Ascending aorta (tissue), 2 donors: Measurements from ENCODE around the gene TIRAP. TPM values are rescaled to one million over a fixed set of nuclear protein-coding genes. Genes with fewer than 3 reads are reported as not detected.

Source experiments
- DNase-seq, 2 donors: peaks; one replicate each; pipeline ENCODE4 v3.0.0-alpha.2; 2019; ENCODE audit warnings: low spot score in 2 of 2
- H3K27ac ChIP-seq, 2 donors: fragments of 200-600 bp; sonication (generic); one replicate each; pipeline ENCODE4 v1.5.1; 2016 to 2017; ENCODE audit warnings: mild to moderate bottlenecking in 1 of 2
- H3K27me3 ChIP-seq: fragments of 200-600 bp; sonication (generic); one replicate; pipeline ENCODE4 v1.5.1; 2017
- H3K36me3 ChIP-seq, 2 donors: fragments of 200-600 bp; sonication (generic); one replicate each; pipeline ENCODE4 v1.5.1; 2016
- H3K4me1 ChIP-seq, 2 donors: fragments of 200-600 bp; sonication (generic); one replicate each; pipeline ENCODE4 v1.5.1; 2016 to 2017; ENCODE audit warnings: mild to moderate bottlenecking in 1 of 2
- H3K4me3 ChIP-seq, 2 donors: fragments of 200-600 bp; sonication (generic); one replicate each; pipeline ENCODE4 v1.5.1; 2016 to 2017; ENCODE audit warnings: mild to moderate bottlenecking in 1 of 2
- H3K9me3 ChIP-seq, 2 donors: fragments of 200-600 bp; sonication (generic); one replicate each; pipeline ENCODE4 v1.5.1; 2016
- CTCF ChIP-seq, 3 experiments: fragments of 200-600 bp in 2 of 3; fragments of 450-650 bp in 1 of 3; sonication (generic) in 2 of 3; IDR thresholded peaks; one replicate each; pipeline ENCODE4 v1.5.1; 2016 to 2019; ENCODE audit warnings: antibody characterized with exemption in 3 of 3, mild to moderate bottlenecking in 1 of 3, moderate library complexity in 1 of 3
- intact Hi-C: fragments of 100-400 bp; cut with DNase I; formaldehyde crosslinking; loops from one replicate; pipeline ENCODE4 v1.15.1; 2023
- total RNA-seq: library from RNA; depleted of rRNA; stranded (reverse); fragments of >200 nt; gene quantifications from one replicate; pipeline ENCODE4 v1.1.0, GENCODE V29; 2016

Gene TIRAP
- total RNA-seq, 1 donor from 2014 or later: 8.7 TPM

DNA sequence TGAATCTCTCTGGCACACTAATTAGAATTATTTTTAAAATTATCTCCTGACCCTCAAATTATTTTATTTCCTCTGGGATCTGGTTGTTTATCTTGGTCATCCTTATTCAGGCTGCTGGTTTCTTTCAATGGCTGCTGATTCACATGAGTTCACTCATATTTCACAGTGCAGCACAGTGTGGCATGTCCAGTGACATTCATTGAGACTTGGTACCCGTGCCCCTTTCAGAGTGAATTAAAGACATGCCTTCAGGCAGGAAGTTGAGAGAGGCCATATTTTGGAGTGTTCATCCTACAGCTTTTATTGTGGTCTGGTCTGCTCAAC lies 34.5 kb downstream of the TIRAP start:
- Histone ChIP-seq H3K4me1 (peaks cover 5 to 11% of the 10 kb centered on the region in 2 donors), H3K27me3 (no peaks in the 10 kb centered on the region), H3K36me3 (peaks cover 0 to 2% of the 10 kb centered on the region in 2 donors), H3K27ac (peak overlapping the region; percentile 82 to 85), H3K9me3 (no peaks in the 10 kb centered on the region), H3K4me3 (peak overlapping the region in 1 of 2 donors; percentile 53)
- intact Hi-C loops: no loop called here
- no peak for TF ChIP-seq CTCF (IDR thresholded peaks at IDR 0.05)
- no peak for DNase-seq

GRCh38 chr11:126317756-126318573 lies 35.1 kb downstream of the TIRAP start:
- Histone ChIP-seq H3K4me1 (peaks cover 5 to 11% of the 10 kb centered on the region in 2 donors), H3K4me3 (peak overlapping the region; percentile 21 to 53), H3K27me3 (no peaks in the 10 kb centered on the region), H3K36me3 (no peaks in the 10 kb centered on the region), H3K27ac (peak overlapping the region; percentile 82 to 85), H3K9me3 (no peaks in the 10 kb centered on the region)
- peak in 1 of 2 donors; percentile 88 for DNase-seq
- TF ChIP-seq CTCF (IDR thresholded peaks at IDR 0.05): no peak
- intact Hi-C loops: no loop called here

DNA sequence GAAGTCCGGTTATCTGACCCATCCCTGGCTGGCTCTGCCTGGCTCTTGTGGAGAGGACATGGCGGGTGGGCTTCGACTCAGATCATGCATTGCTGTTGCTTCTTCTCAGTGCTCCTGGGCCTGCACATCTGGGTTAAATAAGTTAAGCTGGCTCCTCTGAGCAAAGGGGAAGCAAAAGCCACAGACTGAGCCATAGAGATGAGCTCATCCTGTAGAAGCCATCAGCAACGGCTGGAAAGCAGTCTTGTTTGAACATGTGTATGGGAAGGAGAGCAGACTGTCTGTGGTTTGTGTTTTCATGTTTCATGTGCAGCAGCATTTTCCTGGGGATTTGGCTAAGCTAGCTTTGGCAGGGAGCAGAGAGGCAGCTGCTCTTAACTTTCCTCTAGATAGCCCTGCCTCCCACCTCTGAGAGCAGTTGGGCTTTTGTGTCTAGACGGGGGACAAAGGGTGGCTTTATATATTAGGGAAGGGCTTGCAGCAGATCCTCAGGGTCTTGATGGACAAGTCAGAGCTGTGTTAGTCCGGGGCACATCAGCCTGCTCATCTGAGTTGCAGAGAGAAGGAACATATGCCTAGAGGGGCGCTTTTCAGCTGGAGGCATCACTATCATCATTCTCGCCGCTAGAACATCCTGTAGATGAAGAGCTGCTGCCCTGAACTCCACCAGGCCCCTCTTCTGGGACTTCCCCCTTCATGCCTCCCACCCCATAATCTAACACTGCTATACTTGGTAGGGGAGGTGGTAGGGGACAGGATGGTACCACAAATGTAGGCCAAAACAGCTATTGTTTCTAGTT lies 35.9 kb downstream of the TIRAP start:
- peaks cover 5 to 11% of the 10 kb centered on the region in 2 donors for H3K4me1 ChIP-seq
- no peak for DNase-seq
- H3K4me3 ChIP-seq: peak overlapping the region; percentile 21 to 53
- no peaks in the 10 kb centered on the region for H3K9me3 ChIP-seq
- intact Hi-C loops: no loop called here
- peak overlapping the region; percentile 82 to 85 for H3K27ac ChIP-seq
- H3K27me3 ChIP-seq: no peaks in the 10 kb centered on the region
- no peaks in the 10 kb centered on the region for H3K36me3 ChIP-seq
- TF ChIP-seq CTCF (IDR thresholded peaks at IDR 0.05): no peak

GRCh38 chr11:126319374-126319740 lies 36.5 kb downstream of the TIRAP start:
- H3K9me3 ChIP-seq: no peaks in the 10 kb centered on the region
- DNase-seq: no peak

DNA sequence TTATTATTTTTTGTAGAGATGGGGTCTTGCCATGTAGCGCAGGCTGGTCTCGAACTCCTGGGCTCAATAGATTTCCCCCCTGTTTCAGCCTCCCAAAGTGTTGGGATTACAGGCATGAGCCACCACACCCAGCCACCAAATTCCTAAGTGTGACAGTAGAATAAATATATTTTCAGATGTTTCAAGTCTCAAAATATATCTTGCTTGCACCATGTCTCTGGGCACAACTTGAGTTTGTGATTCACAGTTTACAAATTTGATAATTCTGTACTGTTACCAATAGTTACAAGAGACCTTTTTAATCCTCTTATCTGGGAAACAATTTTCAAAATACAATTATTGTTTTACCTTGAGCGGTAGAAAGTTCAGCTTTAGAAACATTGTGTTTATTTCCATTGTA lies 40.1 kb downstream of the TIRAP start:
- TF ChIP-seq CTCF (IDR thresholded peaks at IDR 0.05): no peak
- no peak for DNase-seq
- no peak overlapping the region for H3K27ac ChIP-seq
- intact Hi-C loops: no loop called here
- no peak overlapping the region for H3K4me3 ChIP-seq
- H3K4me1 ChIP-seq: peaks cover 5% of the 10 kb centered on the region in 2 donors
- no peaks in the 10 kb centered on the region for H3K27me3 ChIP-seq
- no peaks in the 10 kb centered on the region for H3K9me3 ChIP-seq
- no peaks in the 10 kb centered on the region for H3K36me3 ChIP-seq

More at GRCh38 chr11:126319374-126319740, 36.5 kb downstream of the TIRAP start:
- no peak for TF ChIP-seq CTCF (IDR thresholded peaks at IDR 0.05)
- Histone ChIP-seq H3K27ac (peak overlapping the region; percentile 82 to 85), H3K36me3 (no peaks in the 10 kb centered on the region), H3K27me3 (no peaks in the 10 kb centered on the region), H3K4me1 (peaks cover 5 to 11% of the 10 kb centered on the region in 2 donors), H3K4me3 (no peak overlapping the region)
- intact Hi-C loops: no loop called here
